Fibroblast of skin of right quadriceps (primary cell): ENCODE measurements around the gene ZDHHC8.
A peak's percentile ranks its signal among the peaks of the same experiment; 100 is the strongest.

Source experiments
- DNase-seq: peaks from one replicate; pipeline ENCODE4 v3.0.0-alpha.2; 2013

Gene ZDHHC8

DNA sequence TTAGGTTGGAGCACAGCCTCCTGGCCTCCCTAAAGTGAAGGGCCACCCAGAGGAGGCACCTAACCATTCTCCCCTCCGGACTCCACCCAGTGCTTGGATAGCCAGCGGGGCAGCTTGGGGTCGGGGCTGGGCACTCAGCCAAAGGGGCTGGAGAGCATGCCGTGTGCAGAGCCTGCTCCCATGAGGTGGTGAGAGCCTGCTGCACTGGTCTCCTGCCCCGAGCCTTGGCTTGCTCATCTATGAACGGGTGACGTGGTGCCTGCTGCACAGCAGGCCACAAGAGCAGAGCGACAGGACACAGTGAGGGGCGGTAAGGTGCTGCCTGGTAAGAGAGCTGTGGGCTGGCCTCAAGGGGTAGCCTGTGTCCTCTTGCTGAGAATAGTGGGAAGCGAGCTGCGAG, 33.3 kb downstream of the ZDHHC8 start:
- no peak for DNase-seq

DNA sequence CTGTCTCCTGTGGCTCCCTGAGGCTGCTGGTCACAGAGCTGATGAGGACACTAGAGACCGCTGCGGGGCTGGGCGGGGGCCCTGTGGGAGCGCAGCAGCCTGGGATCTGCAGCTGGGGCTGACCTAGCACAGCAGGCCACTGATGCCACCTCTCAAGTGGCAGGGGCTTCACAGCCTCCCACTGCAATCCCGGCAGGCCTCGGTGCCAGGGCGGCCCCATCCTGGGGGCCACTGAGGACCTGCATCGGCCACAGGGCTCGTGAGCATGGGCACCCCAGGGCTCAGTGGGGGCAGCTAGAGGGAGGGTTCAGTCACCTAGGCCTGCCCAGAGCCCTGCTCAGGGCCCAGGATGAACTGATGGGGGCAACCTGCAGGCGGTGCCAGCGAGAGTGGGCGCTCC, 33.8 kb downstream of the ZDHHC8 start:
- DNase-seq = no peak

DNA sequence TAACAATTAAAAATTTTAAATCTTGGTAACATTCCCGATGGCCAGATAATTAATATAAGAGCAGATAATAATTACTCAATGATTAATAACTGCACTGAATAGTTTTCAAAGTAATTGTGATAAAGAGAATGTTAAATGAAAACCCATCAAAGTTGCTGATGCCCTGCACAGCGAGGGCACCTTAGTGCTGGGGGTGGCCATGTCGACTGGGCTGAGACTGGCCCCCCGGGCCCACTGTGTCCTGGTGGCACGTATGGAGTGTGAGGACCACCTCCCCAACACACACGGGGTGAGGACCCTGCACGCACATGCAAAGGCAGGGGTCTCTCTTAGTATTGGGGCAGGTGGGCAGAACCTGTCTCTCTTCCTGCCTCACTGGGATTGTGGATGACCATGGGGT, 34.3 kb downstream of the ZDHHC8 start:
- DNase-seq = no peak

DNA sequence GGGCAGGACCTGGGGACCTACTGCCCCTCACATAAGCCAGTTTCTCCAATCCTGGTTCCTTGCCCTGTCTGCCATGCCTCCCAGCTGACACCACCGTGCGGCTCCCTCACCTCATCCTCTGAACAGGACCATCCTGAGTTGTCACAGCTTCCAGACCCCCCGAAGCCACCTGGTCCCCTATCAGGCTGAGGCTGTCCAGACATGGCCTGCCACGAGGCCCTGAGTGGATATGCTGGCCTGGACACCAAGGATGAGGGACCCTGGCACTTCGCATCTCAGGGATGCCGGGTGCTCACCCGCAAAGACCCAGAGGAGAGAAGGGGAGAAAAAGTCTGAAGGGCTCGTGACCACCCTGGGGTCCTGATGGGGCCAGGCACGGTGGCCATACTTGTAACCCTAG, 35.1 kb downstream of the ZDHHC8 start:
- no peak for DNase-seq

DNA sequence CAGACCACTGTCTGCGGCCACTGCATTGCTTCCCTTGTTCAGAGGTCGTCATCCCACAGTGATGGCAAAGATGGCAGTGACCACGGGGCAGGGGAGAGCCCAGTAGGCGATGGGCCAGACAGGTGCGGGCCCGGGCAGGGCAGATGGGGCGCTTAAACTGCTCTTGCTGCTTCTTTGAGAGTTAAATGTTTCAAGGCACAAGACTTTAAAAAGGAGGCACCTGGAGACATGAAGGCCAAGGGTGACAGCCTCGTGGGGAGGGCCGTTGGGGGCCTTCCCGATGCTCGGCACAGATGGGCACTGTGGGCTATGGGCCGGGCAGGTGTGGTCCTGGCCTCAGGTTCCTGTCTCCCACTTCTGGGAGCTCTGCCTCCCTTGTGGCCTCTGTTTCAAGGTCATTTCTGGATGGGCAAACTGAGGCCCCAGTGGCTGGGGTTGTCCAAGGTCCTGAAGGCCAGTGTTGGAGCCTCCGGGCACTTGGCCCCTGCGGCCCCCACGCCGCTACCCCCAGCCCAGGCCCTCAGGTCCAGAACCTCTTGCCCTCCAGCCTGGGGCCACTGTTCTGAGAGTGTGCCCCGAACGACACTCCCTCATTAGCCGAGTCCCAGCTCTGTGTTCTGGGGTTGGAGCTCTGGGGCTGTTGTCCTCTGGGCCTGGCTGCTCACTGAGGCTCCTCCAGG, 36.2 kb downstream of the ZDHHC8 start:
- DNase-seq = no peak

DNA sequence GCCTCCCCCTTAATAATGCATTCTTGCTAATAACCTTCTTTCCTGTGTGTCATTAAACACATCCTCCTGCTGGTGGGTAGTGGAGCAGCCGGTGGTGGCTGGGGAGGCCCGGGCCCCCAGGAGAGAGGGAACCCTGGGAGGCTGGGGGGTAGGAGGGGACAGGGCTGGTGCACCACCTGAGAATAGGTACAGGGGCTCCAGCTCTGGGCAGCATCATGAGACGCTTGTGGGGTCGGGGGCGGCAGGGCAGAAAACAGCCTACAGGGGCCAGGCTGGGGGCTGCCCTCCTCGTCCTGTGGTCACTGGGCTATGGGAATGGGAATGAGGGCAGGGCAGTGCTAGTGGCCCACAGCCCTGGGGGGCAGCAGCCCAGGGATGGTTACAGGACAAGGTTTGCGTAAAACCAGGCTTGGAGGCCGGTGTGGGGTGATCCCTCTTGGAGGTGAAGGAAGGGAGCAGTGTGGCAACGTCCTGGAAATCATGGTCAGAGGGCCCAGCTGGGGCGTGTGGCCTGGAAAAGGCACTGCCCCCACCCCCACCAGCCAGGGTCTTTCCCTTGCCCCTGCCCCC, 37.7 kb downstream of the ZDHHC8 start:
- no peak for DNase-seq

DNA sequence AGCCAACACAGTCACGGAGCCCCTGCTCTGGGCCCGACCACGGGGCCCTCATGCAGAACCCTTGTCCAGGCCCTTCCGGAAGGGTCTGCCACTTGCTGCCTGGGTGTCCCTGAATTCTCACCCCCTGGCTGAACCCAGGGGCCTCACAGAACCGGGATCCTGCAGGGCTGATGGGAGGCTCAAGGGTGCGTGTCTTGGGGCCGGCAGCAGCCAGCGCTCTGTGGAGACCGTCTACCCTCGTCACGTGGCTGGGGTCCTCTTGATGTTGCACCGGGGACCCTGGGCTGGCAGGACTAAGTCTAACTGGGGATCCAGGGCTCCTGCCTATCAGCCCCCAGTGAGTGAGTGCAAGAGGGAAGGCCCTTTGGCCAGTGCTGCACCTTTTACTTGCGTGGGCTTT, 38.6 kb downstream of the ZDHHC8 start:
- no peak for DNase-seq

DNA sequence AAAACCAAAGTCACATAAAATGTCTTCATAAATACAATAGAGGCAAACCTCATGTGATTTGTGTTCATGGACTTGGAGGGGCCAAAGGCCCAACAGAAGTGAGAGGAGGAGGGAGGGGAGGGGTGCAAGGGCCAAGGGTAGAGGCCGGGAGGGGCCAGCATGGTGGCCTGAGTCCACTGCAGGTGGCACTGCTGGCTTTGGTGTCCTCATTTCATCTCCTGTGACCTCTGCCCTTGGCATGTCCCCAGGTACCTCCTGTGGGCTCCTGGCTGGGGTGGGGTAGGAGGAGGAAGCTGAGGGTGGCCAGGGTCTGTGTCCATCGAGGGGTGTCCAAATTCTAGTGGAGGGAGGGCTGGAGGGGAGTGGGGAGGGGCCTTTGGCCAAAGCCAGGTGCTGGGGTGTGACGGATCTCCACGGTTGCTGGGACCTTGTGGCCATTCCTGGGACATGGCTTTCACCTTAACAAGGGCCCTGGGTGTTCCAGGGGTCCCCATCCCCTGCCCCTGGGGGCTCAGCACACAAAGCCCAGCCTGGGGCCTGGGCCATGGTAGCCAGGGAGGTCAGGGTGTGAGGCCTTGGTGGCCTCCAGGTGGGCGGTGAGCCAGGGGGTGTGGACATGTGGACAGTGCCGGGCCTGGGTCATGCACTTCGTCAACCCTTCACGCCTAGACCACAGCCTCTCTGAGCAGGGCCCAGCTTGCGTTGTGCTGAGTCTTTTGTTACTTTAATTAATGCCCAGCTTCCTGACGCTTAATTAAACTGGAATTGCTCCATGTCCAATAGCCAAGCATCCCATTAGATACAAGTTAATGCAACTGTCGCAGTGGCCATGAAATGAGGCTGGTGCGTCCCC, 39.9 kb downstream of the ZDHHC8 start:
- no peak for DNase-seq

DNA sequence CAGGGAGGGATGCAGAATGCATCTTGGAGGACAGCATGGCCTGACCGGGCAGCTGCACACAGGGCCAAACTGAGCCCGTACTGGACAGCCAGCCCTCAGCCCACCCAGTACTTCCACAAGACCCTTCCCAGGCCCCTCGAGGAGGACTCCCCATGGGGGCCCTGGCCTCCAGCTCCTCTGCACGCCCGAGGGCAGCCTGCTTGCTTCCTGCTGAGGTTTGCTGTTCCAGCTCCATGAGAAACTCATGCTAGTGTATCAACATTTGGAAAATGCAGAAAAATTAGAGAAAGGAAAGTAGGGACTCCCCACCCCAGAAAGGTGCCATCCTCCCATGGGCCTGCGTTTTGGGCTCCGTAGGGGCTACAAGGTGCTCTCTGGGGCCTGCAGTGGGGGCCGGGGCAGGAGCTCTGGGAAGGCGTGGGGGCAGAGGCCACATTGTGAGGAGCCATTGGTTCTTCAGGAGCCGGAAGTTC, 40.6 kb downstream of the ZDHHC8 start:
- DNase-seq = no peak

DNA sequence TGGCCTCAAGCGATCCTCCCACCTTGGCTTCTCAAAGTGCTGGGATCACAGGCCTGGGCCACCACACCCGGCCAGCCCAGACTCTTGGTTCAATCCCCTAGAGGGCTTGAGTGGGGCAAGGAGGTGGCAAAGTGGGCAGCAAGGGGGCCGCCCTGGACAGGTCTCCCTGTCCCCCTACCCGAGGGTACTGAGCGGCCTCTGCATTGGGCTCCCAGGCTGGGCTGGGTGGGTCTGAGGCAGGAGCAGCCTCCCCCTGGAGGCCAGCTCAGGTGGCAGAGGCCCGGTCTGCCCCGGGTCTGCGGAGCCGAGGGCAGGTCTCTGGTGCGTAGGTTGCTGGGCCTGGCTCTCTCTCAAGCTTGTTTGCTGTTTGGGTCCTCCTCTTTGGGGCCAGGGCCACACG, 41.6 kb downstream of the ZDHHC8 start:
- DNase-seq = no peak

DNA sequence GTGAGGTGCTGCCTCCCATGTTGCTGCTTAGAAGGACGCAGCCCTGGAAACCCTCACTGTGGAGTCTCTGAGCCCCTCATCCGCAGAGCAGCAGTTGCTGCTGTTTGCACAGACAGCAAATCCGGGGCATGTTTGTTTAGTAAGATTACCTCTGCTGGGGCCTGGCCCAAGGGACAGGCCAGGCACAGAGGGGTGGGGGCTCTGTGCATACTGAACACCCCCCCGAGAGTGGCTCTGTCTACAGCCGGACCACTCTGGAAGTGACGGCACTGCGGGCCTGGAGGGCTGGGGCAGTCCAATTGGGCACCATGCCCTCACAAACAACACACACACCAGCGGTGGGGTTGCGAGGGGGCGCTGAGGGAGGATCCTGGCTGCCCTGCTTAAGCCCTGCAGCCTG, 42.2 kb downstream of the ZDHHC8 start:
- no peak for DNase-seq

DNA sequence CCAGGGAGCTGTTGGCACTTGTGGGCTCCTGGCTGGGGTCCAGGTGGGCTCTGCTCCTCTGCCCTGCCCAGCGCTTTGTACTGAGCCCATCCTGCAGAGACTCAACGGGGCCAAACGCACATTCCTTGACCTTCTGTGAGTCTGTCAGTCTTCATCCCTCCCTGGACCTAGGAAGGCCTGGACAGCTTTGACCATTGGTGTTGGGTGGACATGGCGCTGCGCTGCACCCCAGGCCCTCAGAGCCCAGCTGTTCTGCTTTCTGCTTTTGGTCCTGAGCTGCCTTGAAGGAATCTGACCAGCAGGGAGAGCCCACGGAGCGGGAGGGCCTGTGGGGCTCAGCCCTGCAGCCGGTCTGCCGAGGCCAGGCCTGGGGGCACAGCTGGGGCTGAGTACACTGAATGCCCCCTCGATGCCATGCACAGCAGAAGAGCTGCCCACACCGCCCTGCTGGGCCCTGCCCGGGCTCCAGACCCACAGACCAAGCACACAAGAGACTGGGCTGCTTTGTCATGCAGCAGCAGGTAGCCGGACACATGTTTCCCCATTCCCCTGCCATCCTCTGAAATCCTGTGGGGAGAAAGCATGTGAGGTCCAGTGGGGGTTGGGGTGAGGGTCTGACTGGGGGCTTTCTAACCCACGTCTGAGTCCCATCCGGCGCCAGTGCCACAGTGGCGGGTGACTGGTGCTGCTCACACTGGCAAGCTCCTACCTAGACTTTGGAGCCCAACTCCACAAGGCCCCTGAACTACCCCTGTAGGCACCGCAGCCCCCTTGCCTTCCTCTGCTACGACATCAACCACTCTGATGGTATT, 43.4 kb downstream of the ZDHHC8 start:
- no peak for DNase-seq

DNA sequence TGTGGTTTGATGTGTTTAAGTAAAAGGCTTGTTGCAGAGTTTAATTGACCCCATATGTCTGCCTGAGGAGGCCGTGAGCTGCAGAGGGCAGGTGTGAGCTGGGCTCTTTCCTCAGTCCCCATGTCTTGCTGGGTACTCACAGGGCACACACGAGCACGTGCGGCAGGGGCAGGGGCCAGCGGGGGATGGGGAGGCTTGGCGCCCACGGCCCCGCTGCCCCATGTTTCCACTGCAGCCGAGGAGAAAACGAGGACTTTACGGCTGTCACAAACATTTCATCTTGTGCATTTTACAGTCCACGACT, 43.9 kb downstream of the ZDHHC8 start:
- DNase-seq = peak; percentile 67

DNA sequence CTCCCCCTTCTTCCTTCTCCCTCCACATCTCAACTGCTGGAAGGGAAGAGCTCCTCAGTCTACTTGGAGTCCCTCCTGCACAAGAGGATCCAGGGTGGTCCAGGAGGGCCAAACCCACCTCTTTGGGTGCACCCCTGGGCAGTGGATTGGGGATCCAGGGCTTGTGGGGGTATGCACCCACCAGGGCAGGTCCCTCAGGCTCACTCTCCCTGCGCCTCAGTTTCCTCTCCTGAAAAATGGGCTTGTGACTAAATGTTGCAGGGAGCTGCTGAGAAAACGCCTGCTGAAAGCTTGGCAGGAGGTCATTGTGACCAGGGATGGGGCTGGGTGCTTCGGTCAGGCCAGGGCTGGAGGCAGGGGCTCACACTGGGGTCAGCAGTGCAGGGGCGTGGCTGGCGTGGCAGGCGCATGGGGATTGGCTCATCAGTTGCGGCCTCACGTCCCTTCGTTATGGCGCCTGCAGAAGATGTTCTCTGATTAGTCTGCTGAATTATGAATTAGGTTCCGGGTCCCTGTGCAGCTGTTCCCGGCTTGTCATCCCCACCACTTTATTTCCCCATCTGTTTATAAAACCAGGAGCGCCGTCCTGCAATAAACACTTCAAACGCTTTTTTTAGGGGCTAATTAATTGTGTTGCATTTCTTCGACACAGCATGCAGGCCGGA, 44.9 kb downstream of the ZDHHC8 start:
- DNase-seq = no peak

DNA sequence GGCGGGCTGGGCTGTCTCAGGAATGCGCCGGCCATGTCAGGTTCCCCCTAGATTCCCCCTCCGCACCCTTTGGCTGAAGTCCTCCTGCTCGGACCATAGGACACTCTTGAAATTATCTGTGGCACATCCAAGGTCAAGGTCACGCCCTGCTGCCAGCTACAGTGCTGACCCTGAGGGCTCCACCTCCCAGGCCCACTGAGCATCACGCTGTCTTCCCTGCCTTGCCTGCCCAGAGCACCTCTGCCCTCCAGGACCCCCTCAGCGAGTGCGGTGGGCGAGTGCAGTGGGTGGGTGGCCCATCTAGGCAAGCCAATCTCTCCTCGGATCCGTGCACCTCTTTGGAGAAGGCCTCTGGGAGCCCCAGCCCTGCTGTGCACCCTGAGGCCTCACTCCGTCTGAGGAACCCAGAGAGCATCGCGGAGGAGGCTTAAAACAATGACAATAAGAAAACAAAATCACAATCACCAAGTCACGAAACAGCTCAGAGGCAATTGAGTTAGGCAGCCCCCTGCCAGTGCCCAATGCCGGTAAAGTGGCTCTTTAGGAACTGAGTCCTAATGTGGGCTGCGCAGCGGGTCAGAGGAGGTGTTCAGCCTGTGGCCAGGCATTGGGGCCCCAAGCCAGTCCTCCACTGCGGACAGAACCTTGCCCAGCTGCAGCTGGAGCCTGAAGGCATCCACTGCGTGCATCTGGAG, 45.8 kb downstream of the ZDHHC8 start:
- DNase-seq = no peak

DNA sequence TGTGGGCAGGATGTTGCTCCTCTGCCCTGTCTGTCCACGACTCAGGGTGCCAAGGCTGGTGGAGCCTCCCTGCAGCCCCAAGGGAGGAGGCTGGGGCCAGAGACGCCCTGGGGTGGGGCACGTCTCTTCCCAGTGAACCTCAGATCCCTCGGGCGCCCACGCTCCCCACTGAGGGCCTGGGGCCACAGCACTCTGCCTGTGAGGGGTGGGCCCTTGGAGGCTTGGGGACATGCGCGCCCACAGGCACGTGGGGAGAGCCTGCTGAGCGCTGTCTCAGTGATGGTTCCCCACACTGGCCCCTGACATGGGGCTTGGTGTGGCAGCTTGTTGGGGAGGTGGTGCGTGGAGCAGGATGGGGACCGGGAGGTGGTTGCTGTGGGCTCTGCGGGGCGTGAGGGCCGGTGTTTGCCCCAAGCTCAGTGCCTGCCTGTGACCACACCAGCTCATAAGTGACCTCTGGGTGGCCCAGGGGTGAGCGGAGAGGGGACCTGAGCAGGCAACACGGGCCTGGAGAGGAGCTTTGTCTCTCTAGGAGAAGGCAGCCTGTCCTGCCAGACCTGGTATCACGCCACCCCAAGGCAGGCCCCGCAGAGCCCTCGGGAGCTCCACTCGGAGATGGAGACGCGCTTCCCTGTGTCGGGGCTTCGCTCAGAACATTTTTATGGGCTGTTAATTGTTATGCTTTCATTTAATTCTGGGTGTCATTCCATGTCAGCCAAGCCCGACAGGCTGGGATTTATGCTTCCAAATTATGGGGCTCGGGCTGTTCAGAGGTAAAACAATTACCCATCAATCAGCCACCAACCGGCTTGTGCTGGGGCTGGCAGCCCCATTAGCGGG, 46.7 kb downstream of the ZDHHC8 start:
- no peak for DNase-seq

DNA sequence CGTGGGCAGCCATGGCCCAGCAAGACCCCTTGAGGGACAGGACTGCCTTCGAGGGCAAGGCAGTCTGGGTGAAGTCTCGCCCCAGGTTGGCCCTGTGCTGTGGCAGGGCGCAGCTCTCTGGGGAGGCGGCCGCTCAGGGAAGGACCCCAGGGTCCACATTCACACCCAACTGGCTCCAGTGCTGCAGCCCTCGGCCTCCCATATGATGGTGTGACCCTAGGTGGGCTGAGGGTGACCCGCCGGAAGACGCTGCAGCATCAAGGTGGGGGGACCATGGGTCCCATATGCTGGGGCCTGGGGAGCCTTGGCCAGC, 47.3 kb downstream of the ZDHHC8 start:
- DNase-seq = no peak

DNA sequence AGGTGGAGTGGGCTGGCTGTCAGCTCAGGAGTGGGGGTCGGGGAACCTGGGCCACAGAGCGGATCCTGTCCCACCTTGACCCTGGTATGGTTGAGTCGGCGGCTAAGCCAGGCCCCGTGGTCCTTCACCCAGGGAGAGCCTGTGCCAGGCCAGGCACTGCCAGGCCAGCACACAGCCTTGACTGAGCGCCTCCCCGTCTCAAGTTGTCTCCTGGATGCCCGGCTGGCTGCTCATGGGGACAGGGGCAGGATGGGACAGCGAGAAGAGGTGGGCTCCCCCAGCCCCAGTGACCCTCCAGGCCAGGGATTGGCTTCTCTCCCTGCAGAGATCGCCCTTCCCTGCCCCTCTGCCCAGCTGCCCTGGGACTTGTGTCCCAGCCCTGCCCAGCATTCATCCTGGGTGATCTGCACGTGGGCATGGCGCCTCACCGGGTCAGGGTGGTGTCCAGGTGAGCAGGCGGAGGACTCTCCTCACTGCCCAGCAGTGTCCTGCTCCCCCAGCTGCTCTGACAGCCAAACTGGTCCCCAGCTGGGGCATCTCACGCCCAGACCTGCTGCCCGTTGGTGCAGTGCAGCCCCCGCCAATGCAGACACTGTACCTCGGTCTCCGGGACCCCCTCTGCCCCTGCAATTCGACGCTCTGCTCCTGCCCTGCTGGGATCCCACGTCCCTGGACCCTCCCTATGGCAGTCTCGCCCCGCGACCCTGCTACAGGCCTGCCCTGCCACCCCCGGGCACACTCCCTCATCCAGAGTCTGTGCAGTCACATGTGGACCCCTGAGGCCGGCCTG, 48.0 kb downstream of the ZDHHC8 start:
- DNase-seq = no peak

DNA sequence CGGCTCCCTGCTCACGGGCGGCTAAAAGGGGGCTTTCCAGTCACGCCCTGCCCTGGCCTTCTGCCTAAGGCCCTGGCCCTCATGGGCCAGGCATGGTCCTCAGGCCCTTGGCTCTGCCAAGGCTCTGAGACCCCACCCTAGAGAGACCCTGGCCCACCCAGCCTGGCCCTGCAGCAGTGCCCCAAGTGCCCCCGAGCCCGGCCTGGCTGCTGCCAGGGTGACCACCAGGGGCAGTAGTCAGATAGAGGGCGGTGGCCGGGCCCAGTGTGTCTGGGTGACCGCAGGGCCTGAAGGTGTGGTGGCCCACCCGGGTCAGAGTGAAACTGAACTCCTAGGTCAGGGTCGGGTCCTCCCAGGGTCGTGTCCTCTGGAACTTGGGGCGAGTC, 48.6 kb downstream of the ZDHHC8 start:
- DNase-seq = no peak

DNA sequence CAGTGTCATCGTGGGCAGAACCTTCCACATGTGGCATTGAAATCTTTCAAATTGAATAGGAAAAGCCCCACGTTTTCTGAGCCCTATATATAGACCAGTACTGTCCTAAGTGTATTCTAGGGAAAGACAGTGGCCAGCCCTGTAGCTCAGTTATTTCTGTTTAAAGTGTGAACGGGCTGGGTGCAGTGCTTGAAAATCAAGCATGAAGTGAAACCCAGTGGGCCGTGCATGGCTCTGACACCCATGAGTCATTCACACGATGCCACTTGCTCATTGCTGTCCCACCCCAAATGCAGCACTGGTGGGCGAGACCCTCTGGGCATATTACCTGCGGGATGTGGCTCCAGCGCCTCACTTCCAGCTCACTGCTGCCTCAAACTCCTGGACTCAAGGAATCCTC, 49.0 kb downstream of the ZDHHC8 start:
- DNase-seq = no peak
